SKM-1 treated with dmso at 0.1 percent for 144 hours (cell line): ENCODE data around the gene PPP1R26.
"Not testable (repeated sequence)": the region's sequence is repeated elsewhere in the genome, so short reads cannot be mapped to it uniquely, and the experiment has no call there.

ENCODE experiments used
- DNase-seq: peaks from one replicate; lab custom pipeline; 2025; ENCODE audit not compliant: unreplicated experiment; lab: John Stamatoyannopoulos, UW

PPP1R26 gene

GRCh38 chr9:135458478-135458877 is 21.1 kb upstream of the PPP1R26 start:
- DNase-seq, result not testable (repeated sequence)

- DNase-seq, result no peak
These were observed 17.6 kb upstream of the PPP1R26 start for GRCh38 chr9:135461936-135462335.

- DNase-seq, result no peak
These were observed 16.4 kb upstream of the PPP1R26 start for GRCh38 chr9:135463140-135463539.

GRCh38 chr9:135464181-135464580 is 15.4 kb upstream of the PPP1R26 start:
- DNase-seq, result no peak

- DNase-seq, result no peak
These were observed 10.6 kb upstream of the PPP1R26 start for GRCh38 chr9:135468854-135469521.

- DNase-seq, result no peak
These were observed 7.6 kb upstream of the PPP1R26 start for GRCh38 chr9:135471791-135472640.

GRCh38 chr9:135473972-135474543 is 5.5 kb upstream of the PPP1R26 start:
- no peak for DNase-seq

GRCh38 chr9:135474915-135475314 is 4.7 kb upstream of the PPP1R26 start:
- DNase-seq, result no peak

- no peak for DNase-seq
These were observed 2.8 kb upstream of the PPP1R26 start for GRCh38 chr9:135476561-135477355.

GRCh38 chr9:135478191-135478590 is 1.4 kb upstream of the PPP1R26 start:
- no peak for DNase-seq

GRCh38 chr9:135478829-135479468 is 633 bp upstream of the PPP1R26 start:
- DNase-seq, result no peak

GRCh38 chr9:135480071-135480939 is 723 bp downstream of the PPP1R26 start:
- DNase-seq, result no peak

GRCh38 chr9:135480940-135481310 is 1.3 kb downstream of the PPP1R26 start:
- DNase-seq, result no peak

- no peak for DNase-seq
These were observed 2.6 kb downstream of the PPP1R26 start for GRCh38 chr9:135482015-135482754.

GRCh38 chr9:135484460-135485277 is 5.1 kb downstream of the PPP1R26 start:
- no peak for DNase-seq

- no peak for DNase-seq
These were observed 5.8 kb downstream of the PPP1R26 start for GRCh38 chr9:135485385-135485784.

- DNase-seq, result no peak
These were observed 6.2 kb downstream of the PPP1R26 start for GRCh38 chr9:135485832-135486231.
